Dermis blood vessel endothelial cell (primary cell): Measurements from ENCODE around the gene RPS26. TPM values are rescaled to one million over a fixed set of nuclear protein-coding genes. Genes with fewer than 3 reads are reported as not detected.
"Not testable (repeated sequence)": the region's sequence is repeated elsewhere in the genome, so short reads cannot be mapped to it uniquely, and the experiment has no call there.

Experiments used
- DNase-seq: peaks from one replicate; pipeline ENCODE4 v3.0.0; 2010
- total RNA-seq: library from RNA; depleted of rRNA; stranded (reverse); fragments of >200 nt; gene quantifications from 2 replicates; pipeline ENCODE4 v1.2.3, GENCODE V29; 2014

The RPS26 gene
- total RNA-seq, 1 donor from 2014 or later = 372 TPM

GRCh38 chr12:56021889-56022497, 19.7 kb upstream of the RPS26 start:
- no peak for DNase-seq

- no peak for DNase-seq
Observed at GRCh38 chr12:56028511-56029165, 13.1 kb upstream of the RPS26 start.

DNA sequence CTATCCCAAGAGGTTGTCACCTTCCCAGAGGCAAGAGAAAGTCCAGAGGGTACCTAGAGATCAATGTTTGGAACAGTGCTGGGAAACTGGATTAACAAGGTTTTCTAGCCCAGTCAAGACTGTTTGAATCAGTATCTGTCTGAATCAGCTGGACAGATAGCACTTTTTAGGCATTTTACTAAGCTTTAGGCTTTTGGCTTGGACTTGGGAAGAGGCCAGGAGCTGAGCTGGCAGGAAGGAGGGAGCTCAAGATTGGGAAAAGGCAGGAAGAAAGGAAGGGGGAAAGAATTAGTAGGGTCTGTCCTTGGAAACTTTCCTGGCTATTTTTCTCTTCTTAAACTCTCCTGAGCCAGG, 12.6 kb upstream of the RPS26 start:
- DNase-seq = peak; percentile 37

DNA sequence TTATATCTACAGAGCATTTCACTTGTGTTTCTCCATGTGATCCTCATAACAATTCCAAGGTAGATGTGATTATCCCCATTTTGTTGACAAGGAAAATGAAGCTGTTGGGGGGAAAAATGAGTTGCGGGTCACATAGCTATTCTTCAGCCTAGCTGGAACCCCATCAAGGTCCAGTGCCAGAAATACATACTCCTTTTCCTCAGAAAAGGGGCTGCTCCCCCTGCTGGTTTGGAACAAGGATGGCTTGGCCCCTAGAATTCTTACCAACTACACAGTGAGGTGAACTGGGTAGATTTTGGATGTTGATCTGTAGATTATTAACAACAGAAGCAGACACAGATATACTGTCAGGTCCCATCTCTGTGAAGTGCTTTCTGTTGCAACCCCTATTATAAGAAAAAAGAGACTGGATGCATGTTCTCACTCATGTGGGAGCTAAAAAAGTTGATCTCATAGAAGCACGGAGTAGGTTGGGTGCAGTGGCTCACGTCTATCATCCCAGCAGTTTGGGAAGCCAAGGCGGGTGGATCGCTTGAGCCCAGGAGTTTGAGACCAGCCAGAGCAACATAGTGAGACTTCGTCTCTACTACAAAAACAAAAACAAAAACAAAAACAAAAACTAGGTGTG, 11.9 kb upstream of the RPS26 start:
- peak; percentile 82 for DNase-seq

- no peak for DNase-seq
Observed at GRCh38 chr12:56031987-56032386, 9.7 kb upstream of the RPS26 start.

DNA sequence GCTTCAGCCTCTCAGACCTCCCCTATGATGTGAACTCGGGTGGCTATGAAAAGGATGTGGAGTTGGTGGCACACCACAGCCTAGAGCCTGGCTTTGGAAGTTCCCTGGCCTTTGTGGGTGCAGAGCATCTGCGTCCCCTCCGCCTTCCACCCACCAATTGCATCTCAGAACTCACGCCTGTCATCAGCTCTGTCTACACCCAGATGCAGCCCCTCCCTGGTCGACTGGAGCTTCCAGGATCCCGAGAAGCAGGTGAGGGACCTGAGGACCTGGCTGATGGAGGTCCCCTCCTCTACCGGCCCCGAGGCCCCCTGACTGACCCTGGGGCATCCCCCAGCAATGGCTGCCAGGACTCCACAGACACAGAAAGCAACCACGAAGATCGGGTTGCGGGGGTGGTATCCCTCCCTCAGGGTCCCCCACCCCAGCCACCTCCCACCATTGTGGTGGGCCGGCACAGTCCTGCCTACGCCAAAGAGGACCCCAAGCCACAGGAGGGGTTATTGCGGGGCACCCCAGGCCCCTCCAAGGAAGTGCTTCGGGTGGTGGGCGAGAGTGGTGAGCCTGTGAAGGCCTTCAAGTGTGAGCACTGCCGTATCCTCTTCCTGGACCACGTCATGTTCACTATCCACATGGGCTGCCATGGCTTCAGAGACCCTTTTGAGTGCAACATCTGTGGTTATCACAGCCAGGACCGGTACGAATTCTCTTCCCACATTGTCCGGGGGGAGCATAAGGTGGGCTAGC, 7.0 kb upstream of the RPS26 start:
- no peak for DNase-seq

- DNase-seq = no peak
Observed at GRCh38 chr12:56037161-56037560, 4.6 kb upstream of the RPS26 start.

DNA sequence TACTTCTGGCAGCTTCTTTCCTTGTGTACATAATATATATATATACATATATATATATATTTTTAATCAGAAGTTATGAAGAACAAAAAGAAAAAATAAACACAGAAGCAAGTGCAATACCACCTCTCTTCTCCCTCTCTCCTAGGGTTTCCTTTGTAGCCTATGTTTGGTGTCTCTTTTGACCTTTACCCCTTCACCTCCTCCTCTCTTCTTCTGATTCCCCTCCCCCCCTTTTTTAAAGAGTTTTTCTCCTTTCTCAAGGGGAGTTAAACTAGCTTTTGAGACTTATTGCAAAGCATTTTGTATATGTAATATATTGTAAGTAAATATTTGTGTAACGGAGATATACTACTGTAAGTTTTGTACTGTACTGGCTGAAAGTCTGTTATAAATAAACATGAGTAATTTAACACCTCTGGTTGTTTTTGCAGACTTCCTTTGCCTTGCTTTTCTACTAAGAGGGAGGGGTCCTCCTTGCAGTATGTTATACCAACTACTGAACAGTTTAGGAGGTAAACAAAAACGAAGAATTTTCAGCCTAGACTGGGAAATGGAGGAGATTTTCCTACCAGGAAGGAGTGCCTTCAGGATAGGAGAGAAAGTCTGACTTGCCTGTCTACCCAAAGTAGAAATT, 3.6 kb upstream of the RPS26 start:
- DNase-seq = no peak

DNA sequence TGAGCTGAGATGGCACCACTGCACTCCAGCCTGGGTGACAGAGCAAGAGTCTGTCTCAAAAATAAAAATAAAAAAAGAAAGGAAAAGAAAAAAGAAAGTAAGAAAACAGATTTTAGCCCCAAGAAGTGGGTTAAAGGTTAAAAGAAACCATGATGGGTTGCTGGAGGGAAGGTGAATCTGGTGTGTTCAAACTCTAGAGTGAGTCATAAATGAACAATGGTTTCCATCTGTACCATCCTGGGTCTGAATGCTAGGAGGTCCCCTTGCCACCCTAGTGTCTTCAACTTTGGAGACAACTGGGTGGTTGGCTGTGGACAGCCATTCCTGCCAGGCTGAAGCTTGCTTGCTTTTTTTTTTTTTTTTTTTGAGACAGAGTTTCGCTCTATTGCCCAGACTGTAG, 1.6 kb upstream of the RPS26 start:
- no peak for DNase-seq

- no peak for DNase-seq
Observed at GRCh38 chr12:56040963-56041551, 661 bp upstream of the RPS26 start.

DNA sequence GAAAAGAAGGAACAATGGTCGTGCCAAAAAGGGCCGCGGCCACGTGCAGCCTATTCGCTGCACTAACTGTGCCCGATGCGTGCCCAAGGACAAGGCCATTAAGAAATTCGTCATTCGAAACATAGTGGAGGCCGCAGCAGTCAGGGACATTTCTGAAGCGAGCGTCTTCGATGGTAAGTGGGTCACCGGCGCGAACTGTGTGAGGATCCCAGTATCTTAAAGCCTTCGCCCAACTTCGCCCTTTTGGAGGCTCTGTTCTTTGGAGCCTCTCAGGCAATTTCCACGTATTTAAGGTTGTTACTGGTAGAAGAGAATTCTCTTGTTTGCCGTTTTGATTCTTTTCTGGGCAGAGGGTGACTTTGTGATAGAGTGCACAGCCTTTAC, 704 bp downstream of the RPS26 start:
- peak; percentile 20 for DNase-seq

GRCh38 chr12:56042843-56043242, 1.1 kb downstream of the RPS26 start:
- no peak for DNase-seq

- DNase-seq = no peak
Observed at GRCh38 chr12:56046027-56046780, 4.5 kb downstream of the RPS26 start.

GRCh38 chr12:56053407-56053893, 11.7 kb downstream of the RPS26 start:
- no peak for DNase-seq

DNA sequence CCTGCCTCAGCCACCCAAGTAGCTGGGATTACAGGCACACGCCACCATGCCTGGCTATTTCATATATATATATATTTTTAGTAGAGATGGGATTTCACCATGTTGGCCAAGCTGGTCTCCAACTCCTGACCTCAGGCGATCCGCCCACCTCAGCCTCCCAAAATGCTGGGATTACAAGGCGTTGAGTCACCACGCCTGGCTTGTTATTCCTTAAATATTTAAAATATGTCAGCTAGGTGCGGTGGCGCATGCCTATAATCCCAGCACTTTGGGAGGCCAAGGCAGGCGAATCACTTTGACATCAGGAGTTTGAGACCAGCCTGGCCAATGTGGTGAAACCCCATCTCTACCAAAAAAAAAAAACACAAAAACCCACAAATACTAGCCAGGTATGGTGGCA, 18.2 kb downstream of the RPS26 start:
- DNase-seq = not testable (repeated sequence)

- DNase-seq = no peak
Observed at GRCh38 chr12:56061982-56062381, 20.3 kb downstream of the RPS26 start.

- peak; percentile 29 for DNase-seq
Observed at GRCh38 chr12:56062996-56063395, 21.3 kb downstream of the RPS26 start.

- no peak for DNase-seq
Observed at GRCh38 chr12:56071648-56072047, 29.9 kb downstream of the RPS26 start.

DNA sequence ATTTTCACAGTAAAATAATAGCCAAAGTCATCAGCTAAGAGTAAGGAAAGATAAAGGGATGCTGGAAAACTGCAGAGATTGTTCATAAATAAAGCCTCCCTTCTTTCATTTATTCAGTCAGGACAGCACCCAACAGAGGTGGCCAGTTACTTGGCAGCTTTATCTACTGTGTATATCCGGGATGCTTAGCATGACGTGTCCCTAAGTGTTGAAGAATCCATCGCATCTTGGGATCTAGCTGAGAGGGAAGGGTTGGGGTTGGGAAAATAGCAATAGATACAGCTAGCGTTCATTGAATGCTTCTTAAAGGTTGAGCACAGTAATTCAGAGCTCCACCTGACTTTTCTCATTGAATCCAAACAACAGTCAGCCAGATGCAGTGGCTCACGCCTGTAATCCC, 32.7 kb downstream of the RPS26 start:
- no peak for DNase-seq

DNA sequence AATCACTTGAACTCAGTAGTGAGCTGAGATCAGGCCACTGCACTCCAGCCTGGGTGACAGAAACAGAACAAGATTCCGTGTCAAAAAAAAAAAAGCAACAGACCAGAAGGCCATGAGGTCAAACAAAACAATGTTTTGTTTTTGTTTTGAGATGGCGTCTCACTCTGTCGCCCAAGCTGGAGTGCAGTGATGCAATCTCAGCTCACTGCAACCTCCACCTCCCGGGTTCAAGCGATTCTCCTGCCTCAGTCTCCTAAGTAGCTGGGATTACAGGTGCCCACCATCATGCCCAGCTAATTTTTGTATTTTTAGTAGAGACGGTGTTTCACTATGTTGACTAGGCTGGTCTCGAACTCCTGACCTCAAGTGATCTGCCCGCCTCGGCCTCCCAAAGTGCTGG, 36.2 kb downstream of the RPS26 start:
- not testable (repeated sequence) for DNase-seq

- DNase-seq = no peak
Observed at GRCh38 chr12:56078427-56078826, 36.7 kb downstream of the RPS26 start.
